Lung (tissue), 12 donors: Measurements from ENCODE around the gene RCSD1. TPM values are rescaled to one million over a fixed set of nuclear protein-coding genes. Genes with fewer than 3 reads are reported as not detected.
A peak's percentile ranks its signal among the peaks of the same experiment; 100 is the strongest.

Experiments used
- ATAC-seq: fragments of 200-7000 bp; cut with Tn5 transposase; one replicate; pipeline ENCODE4 v1.9.1; 2020; ENCODE audit warnings: moderate number of reproducible peaks; ENCODE audit not compliant: insufficient read depth, low FRiP score
- DNase-seq, 3 donors: peaks; one replicate each; pipeline ENCODE4 v3.0.0-alpha.2; 2013 to 2017
- H3K27ac ChIP-seq, 2 donors: one replicate each; pipeline ENCODE4 v1.5.1; 2013; ENCODE audit warnings: mild to moderate bottlenecking in 2 of 2, moderate library complexity in 2 of 2, control low read depth in 1 of 2, inconsistent platforms in 1 of 2, low read depth in 1 of 2, low read length in 1 of 2
- H3K27me3 ChIP-seq, 3 donors: one replicate each; pipeline ENCODE4 v1.5.1; 2013; ENCODE audit warnings: low read length in 2 of 3; ENCODE audit not compliant: control insufficient read depth in 3 of 3, insufficient read depth in 3 of 3
- H3K36me3 ChIP-seq, 4 donors: one replicate each; pipeline ENCODE4 v1.5.1; 2013; ENCODE audit warnings: low read length in 4 of 4, mild to moderate bottlenecking in 1 of 4, moderate library complexity in 1 of 4; ENCODE audit not compliant: control insufficient read depth in 4 of 4, insufficient read depth in 4 of 4
- H3K4me1 ChIP-seq, 5 donors: one replicate each; pipeline ENCODE4 v1.5.1; 2013; ENCODE audit warnings: low read length in 5 of 5, mild to moderate bottlenecking in 2 of 5, moderate library complexity in 1 of 5; ENCODE audit not compliant: control insufficient read depth in 5 of 5, insufficient read depth in 5 of 5
- H3K4me3 ChIP-seq: one replicate; pipeline ENCODE4 v1.5.1; 2013; ENCODE audit warnings: mild to moderate bottlenecking, control low read depth, moderate library complexity
- H3K9ac ChIP-seq, 2 donors: one replicate each; pipeline ENCODE4 v1.5.1; 2013; ENCODE audit warnings: low read length in 2 of 2, control low read depth in 1 of 2; ENCODE audit not compliant: insufficient read depth in 1 of 2
- H3K9me3 ChIP-seq, 4 donors: one replicate each; pipeline ENCODE4 v1.5.1; 2013; ENCODE audit warnings: low read length in 3 of 4, mild to moderate bottlenecking in 1 of 4, moderate library complexity in 1 of 4; ENCODE audit not compliant: control insufficient read depth in 4 of 4, insufficient read depth in 3 of 4
- CTCF ChIP-seq: IDR thresholded peaks from 2 replicates; pipeline ENCODE4 v1.5.1; 2012; ENCODE audit warnings: mild to moderate bottlenecking; ENCODE audit errors: control extremely low read depth, extremely low read depth
- WGBS, 2 donors: extraction: QIAGEN DNeasy Blood & Tissue Kit; methylation state at CpG; one replicate each; pipeline ENCODE4 v1.1.7; 2013; 5-methylcytosine and 5-hydroxymethylcytosine counted together
- polyA plus RNA-seq, 2 donors: library from polyadenylated mRNA; stranded (reverse); fragments of 200-250 nt; gene quantifications; one replicate each; pipeline ENCODE4 v1.2.1, GENCODE V29; 2013
- total RNA-seq, 2 donors: library from RNA; depleted of rRNA in 1 of 2; stranded (reverse); fragments of >200 nt in 1 of 2; gene quantifications; one replicate each; pipeline ENCODE4 v1.2.1, GENCODE V29; 2014 to 2021
- donor health status: control.
- donor health status: control.
- donor health status: Bipolar disorder and iron deficiency.
- donor health status: healthy.
- donor health status: DM: yes; HTN: yes; CAD: no.

Gene RCSD1
- total and polyA plus RNA-seq, 4 donors = 7.6 to 29.4 (median 23.8) TPM

- no peak for ATAC-seq
- peak overlapping the region in 1 of 2 donors; percentile 92 for H3K27ac ChIP-seq
- no peaks in the 10 kb centered on the region for H3K36me3 ChIP-seq
- no peaks in the 10 kb centered on the region for H3K9me3 ChIP-seq
- peaks cover 0 to 13% (median 6%) of the 10 kb centered on the region in 3 donors for H3K27me3 ChIP-seq
- H3K4me3 ChIP-seq = no peak overlapping the region
- TF ChIP-seq CTCF = no peak
- no peak for DNase-seq
- 63 to 66% methylated on average over 12 of the region's 12 CpGs for WGBS, 2 donors
- H3K9ac ChIP-seq = no peak overlapping the region
- H3K4me1 ChIP-seq = peaks cover 0 to 17% (median 8%) of the 10 kb centered on the region in 5 donors
Measured at GRCh38 chr1:167628741-167629515, 1.1 kb upstream of the RCSD1 start.

DNA sequence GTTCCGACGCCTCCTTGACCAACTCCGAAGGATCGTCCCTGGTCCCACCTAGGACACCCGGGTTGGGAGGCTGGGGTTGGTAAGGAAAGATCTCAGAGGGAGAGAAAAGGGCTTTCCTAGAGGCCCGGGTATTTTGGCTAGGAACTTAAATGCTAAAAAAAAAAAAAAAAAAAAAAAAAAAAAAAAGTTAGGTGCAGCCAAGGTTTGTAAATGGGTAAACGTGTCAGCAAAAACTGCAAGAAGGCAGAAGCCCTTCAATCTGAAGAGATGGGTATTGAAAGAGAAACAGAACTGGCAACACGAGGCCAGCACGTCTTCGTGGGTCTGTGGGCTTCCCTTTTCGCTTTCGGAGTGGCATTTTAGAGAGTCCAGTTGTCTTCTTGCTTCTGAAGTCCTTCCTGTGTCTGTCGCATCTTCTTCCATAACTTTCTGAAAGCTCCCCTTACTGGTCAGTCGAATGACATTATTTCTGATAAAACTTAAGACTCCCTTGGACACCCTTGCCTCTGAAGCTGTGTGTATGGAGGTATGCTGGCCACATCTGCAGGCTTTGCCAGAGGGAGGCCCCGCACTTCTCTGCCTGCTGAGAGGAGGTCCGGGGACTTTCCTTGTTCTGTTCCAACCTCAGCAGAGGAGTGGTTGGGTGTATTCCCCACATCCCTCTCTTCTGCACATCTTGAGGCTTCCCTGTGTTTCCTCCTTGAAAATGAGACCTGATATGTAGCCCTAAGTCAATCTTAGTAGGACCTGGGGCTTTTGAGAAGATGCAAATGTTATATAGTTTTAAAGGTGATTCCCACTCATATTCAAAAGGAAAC lies 745 bp downstream of the RCSD1 start:
- Histone ChIP-seq H3K9ac (peak overlapping the region in 1 of 2 donors; percentile 57), H3K4me1 (peaks cover 0 to 22% (median 12%) of the 10 kb centered on the region in 5 donors), H3K4me3 (peak overlapping the region; percentile 71), H3K36me3 (no peaks in the 10 kb centered on the region), H3K27me3 (peaks cover 0 to 13% (median 6%) of the 10 kb centered on the region in 3 donors), H3K9me3 (no peaks in the 10 kb centered on the region), H3K27ac (peak overlapping the region; percentile 87 to 92)
- DNase-seq (peak in 1 of 3 donors; percentile 25), ATAC-seq (no peak)
- WGBS, 2 donors = 13 to 23% methylated on average over 16 of the region's 16 CpGs
- no peak for TF ChIP-seq CTCF

- Histone ChIP-seq H3K9ac (no peak overlapping the region), H3K4me1 (peaks cover 0 to 25% (median 14%) of the 10 kb centered on the region in 5 donors), H3K36me3 (no peaks in the 10 kb centered on the region), H3K27ac (peak overlapping the region; percentile 73 to 87), H3K9me3 (no peaks in the 10 kb centered on the region), H3K27me3 (peaks cover 0 to 13% (median 6%) of the 10 kb centered on the region in 3 donors), H3K4me3 (no peak overlapping the region)
- ATAC-seq (no peak), DNase-seq (no peak)
- TF ChIP-seq CTCF = no peak
- 30 to 54% methylated on average over 3 of the region's 3 CpGs for WGBS, 2 donors
Measured at GRCh38 chr1:167631386-167631935, 1.4 kb downstream of the RCSD1 start.
